ENCODE results near the gene SDR9C7. TPM values are rescaled to one million over a fixed set of nuclear protein-coding genes. Genes with fewer than 3 reads are reported as not detected.

The SDR9C7 gene
- total and polyA plus RNA-seq, 2 of the 8 experiments (the other 6 are each of a cell fraction or from before 2014, with no cell fraction given), result 0.11 TPM; not detected in 1

- no peak for TF ChIP-seq SP1 (IDR thresholded peaks at IDR 0.05; ENCODE audit: low read depth, low read length)
- no peak for TF ChIP-seq ATF3 (IDR thresholded peaks at IDR 0.05; ENCODE audit: insufficient read depth, low read depth, low read length)
- TF ChIP-seq CHD2 (IDR thresholded peaks at IDR 0.05; ENCODE audit: low read length), result no peak
- no peak for TF ChIP-seq ASH2L (IDR thresholded peaks at IDR 0.05; ENCODE audit: low read length)
- TF ChIP-seq KDM5A (IDR thresholded peaks at IDR 0.05; ENCODE audit: low read length), result no peak
- no peak for TF ChIP-seq BACH1 (IDR thresholded peaks at IDR 0.05; ENCODE audit: low read length)
Measured at GRCh38 chr12:56979628-56980027, 45.4 kb upstream of the SDR9C7 start (continued).

All from H1 (cell line).